GM12892 (cell line): ENCODE data around the gene DIDO1. TPM values are rescaled to one million over a fixed set of nuclear protein-coding genes. Genes with fewer than 3 reads are reported as not detected.

ENCODE experiments used
- DNase-seq: peaks from one replicate; pipeline ENCODE4 v3.0.0; 2011; ENCODE audit not compliant: insufficient read length
- FAIRE-seq: peaks from 2 replicates; lab custom pipeline; 2011; peaks lifted over from hg19 to GRCh38; lab: Jason Lieb, UNC
- POLR2A ChIP-seq: IDR thresholded peaks from 2 replicates; pipeline ENCODE4 v1.6.1; 2011; ENCODE audit warnings: low read depth, low read length, control low read depth
- POLR2AphosphoS5 ChIP-seq: IDR thresholded peaks from 2 replicates; pipeline ENCODE4 v1.6.1; 2011; ENCODE audit warnings: low read depth, low read length, control low read depth
- TAF1 ChIP-seq: IDR thresholded peaks from 2 replicates; pipeline ENCODE4 v1.6.1; 2011; ENCODE audit warnings: low read depth, mild to moderate bottlenecking, control low read depth, low read length, borderline replicate concordance
- polyA plus RNA-seq: library from polyadenylated mRNA; unstranded; fragments of >200 nt; gene quantifications from one replicate; pipeline ENCODE4 v1.2.1, GENCODE V29; 2012; ENCODE audit warnings: missing spikeins, inconsistent platforms; ENCODE audit not compliant: missing spikeins

Gene DIDO1
- polyA plus RNA-seq: 26.5 TPM

GRCh38 chr20:62926229-62927127 is at the start of gene DIDO1:
TSS of gene DIDO1 (minus strand) at chr20:62926505.
- DNase-seq (peak; percentile 97), FAIRE-seq (peak; percentile 84)
- TF ChIP-seq POLR2AphosphoS5 (no peak; the same call in 1 of the 2 replicates), POLR2A (peak; percentile 71), TAF1 (peak; percentile 82; the same call in 1 of the 2 replicates)

- DNase-seq (no peak), FAIRE-seq (no peak)
- no peak for TF ChIP-seq POLR2AphosphoS5
- TF ChIP-seq POLR2A: no peak
- TF ChIP-seq TAF1: no peak
Observed at GRCh38 chr20:62975251-62975760, 49.0 kb upstream of the DIDO1 start.

- FAIRE-seq: no peak
- TF ChIP-seq POLR2AphosphoS5 (no peak), POLR2A (no peak), TAF1 (no peak)
- no peak for DNase-seq
Observed at GRCh38 chr20:62972845-62973745, 46.8 kb upstream of the DIDO1 start.

- TF ChIP-seq TAF1: no peak
- TF ChIP-seq POLR2AphosphoS5: no peak
- TF ChIP-seq POLR2A: no peak
- FAIRE-seq (peak; percentile 90), DNase-seq (peak; percentile 96)
Observed at GRCh38 chr20:62971950-62972844, 45.9 kb upstream of the DIDO1 start.

- DNase-seq (no peak), FAIRE-seq (peak; percentile 24)
- TF ChIP-seq TAF1: no peak
- no peak for TF ChIP-seq POLR2A
- no peak for TF ChIP-seq POLR2AphosphoS5
Observed at GRCh38 chr20:62971211-62971949, 45.1 kb upstream of the DIDO1 start.

- no peak for TF ChIP-seq POLR2AphosphoS5
- peak; percentile 34; the same call in 1 of the 2 replicates for TF ChIP-seq POLR2A
Observed at GRCh38 chr20:62970307-62971210, 44.3 kb upstream of the DIDO1 start.

GRCh38 chr20:62969939-62970306 is 43.6 kb upstream of the DIDO1 start:
- DNase-seq (no peak), FAIRE-seq (no peak)
- TF ChIP-seq POLR2AphosphoS5 (no peak), TAF1 (no peak), POLR2A (no peak)

More at GRCh38 chr20:62970307-62971210, 44.3 kb upstream of the DIDO1 start:
- DNase-seq: no peak
- FAIRE-seq: no peak

- no peak for FAIRE-seq
- TF ChIP-seq POLR2AphosphoS5 (no peak), TAF1 (no peak), POLR2A (no peak)
- no peak for DNase-seq
Observed at GRCh38 chr20:62969179-62969760, 43.0 kb upstream of the DIDO1 start.
